ENCODE results near the gene ARHGAP36. TPM values are rescaled to one million over a fixed set of nuclear protein-coding genes. Genes with fewer than 3 reads are reported as not detected.

ARHGAP36 gene
- total RNA-seq, 4 donors from 2014 or later = not detected

DNA sequence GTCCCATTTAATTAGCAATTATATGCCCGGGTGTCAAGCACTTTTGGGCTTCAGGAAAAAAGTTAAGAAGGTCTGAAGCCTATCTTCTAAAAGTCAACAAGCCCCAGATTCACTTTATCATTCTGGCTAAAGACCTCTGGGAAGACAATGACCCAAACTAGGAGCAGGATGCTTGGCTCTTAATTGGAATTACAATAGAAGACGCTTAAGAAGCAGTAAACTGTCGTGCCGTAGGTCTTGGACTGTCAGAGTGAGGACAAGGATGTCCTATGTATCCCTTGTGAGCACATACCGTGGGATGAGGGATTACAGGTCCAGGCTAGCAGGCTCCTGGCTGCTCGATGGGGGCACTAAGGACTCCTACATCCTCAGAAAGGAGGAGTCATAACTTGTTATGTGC, 3.2 kb upstream of the ARHGAP36 start:
- intact Hi-C loops (cut with DNase I; ENCODE audit: low total_unique reads) = no loop called here

DNA sequence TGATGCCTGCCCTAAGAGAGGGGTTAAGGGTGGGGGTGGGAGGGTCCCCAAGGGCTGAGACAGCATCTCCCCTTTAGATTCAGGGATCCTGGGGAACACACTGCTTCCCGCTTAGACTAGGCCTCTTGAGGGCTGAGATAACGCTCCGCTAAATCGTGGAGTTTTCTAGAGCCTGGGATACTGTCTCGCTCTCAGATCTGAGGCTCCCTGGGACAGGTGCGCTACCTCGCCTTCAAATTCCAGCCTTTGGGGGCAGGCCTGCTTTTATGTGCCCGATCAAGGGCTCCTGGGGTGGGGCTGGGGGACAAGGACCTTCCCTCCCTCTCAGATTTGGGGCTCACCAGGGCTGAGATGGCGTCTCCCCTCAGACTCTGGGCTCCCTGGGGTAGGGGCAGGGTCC, 440 bp upstream of the ARHGAP36 start:
- DNase-seq (ENCODE audit: low spot score in 2 of 2) = no peak
- TF ChIP-seq POLR2A (IDR thresholded peaks at IDR 0.05) = no peak
- TF ChIP-seq, protein P1, sequence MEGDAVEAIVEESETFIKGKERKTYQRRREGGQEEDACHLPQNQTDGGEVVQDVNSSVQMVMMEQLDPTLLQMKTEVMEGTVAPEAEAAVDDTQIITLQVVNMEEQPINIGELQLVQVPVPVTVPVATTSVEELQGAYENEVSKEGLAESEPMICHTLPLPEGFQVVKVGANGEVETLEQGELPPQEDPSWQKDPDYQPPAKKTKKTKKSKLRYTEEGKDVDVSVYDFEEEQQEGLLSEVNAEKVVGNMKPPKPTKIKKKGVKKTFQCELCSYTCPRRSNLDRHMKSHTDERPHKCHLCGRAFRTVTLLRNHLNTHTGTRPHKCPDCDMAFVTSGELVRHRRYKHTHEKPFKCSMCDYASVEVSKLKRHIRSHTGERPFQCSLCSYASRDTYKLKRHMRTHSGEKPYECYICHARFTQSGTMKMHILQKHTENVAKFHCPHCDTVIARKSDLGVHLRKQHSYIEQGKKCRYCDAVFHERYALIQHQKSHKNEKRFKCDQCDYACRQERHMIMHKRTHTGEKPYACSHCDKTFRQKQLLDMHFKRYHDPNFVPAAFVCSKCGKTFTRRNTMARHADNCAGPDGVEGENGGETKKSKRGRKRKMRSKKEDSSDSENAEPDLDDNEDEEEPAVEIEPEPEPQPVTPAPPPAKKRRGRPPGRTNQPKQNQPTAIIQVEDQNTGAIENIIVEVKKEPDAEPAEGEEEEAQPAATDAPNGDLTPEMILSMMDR (IDR thresholded peaks at IDR 0.05) = no peak
- H3K4me3 ChIP-seq (ENCODE audit: low read depth, poor library complexity, severe bottlenecking) = no peak overlapping the region
- 31 to 50% methylated on average over 7 to 8 of the region's 9 CpGs for WGBS, 2 donors
- intact Hi-C loops (cut with DNase I; ENCODE audit: low total_unique reads) = no loop called here

More for the DNA sequence above, 3.2 kb upstream of the ARHGAP36 start:
- TF ChIP-seq POLR2A (IDR thresholded peaks at IDR 0.05) = no peak
- TF ChIP-seq, protein P1 (IDR thresholded peaks at IDR 0.05) = no peak
- no peak overlapping the region for H3K4me3 ChIP-seq (ENCODE audit: low read depth, poor library complexity, severe bottlenecking)
- WGBS, 2 donors = 36 to 44% methylated on average over 6 of the region's 6 CpGs
- no peak for DNase-seq (ENCODE audit: low spot score in 2 of 2)

DNA sequence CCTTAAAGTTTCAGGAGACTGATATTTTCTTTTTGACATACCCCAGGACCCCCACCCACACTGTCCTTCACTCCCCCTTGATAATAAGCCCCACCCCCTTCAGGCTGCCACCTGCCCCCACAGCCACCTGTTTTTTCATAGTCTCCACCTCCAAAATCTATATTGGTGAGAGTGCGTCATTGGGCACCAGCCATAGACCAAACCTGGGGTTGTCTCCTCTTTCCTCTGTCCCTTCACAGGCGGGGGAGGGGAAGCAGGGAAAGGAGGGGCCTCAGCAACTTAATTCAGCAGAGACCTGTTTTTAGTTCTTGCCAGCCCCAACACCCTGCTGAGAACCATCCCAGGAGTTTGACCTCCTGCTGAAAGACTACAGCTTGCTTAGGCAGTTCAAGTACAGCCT, 1.1 kb downstream of the ARHGAP36 start:
- TF ChIP-seq, protein P1 (IDR thresholded peaks at IDR 0.05) = no peak
- TF ChIP-seq POLR2A (IDR thresholded peaks at IDR 0.05) = no peak
- 56 to 80% methylated on average over 2 of the region's 2 CpGs for WGBS, 2 donors
- no peak overlapping the region for H3K4me3 ChIP-seq (ENCODE audit: low read depth, poor library complexity, severe bottlenecking)
- intact Hi-C loops (cut with DNase I; ENCODE audit: low total_unique reads) = no loop called here
- DNase-seq (ENCODE audit: low spot score in 2 of 2) = no peak

DNA sequence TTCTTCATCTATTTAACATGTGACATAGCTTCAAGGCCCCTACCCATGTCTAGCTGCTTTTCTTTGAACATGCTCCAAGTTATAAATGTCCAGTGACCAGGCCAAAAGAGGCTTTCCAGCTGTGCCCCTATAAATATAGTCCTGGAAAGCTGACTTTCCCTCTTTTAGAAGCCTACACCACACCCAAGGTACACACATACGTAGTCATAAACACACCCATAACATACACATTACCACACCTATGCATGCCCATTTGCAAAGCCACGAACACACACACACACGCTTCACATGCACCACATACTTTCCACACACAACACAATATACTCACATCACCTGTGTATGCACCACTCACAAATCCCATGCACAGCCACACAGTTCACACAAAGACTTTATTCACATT, 2.0 kb downstream of the ARHGAP36 start:
- WGBS, 2 donors = 82 to 86% methylated on average over 3 of the region's 3 CpGs
- intact Hi-C loops (cut with DNase I; ENCODE audit: low total_unique reads) = no loop called here
- TF ChIP-seq POLR2A (IDR thresholded peaks at IDR 0.05) = no peak
- TF ChIP-seq, protein P1 (IDR thresholded peaks at IDR 0.05) = no peak
- DNase-seq (ENCODE audit: low spot score in 2 of 2) = no peak
- H3K4me3 ChIP-seq (ENCODE audit: low read depth, poor library complexity, severe bottlenecking) = no peak overlapping the region

DNA sequence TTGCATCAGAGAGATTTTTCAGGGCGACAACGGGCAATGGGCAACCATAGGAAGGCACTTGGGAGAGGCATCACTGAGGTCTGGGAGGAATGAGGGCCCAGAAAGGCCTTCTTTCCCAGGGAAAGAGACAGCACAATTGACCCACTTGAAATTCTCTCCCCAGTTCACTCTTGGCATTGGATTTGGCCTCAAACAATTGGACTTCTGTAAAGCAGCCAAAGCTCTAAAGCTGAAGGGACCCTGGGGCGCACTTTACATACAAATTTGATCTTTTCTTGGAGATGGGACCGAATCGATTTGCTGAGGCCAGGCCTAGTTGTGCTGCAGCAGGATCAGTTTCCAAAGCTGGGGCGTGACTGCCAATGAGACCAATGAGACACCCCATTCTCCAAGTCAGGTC, 3.2 kb downstream of the ARHGAP36 start:
- no peak for DNase-seq (ENCODE audit: low spot score in 2 of 2)
- no peak overlapping the region for H3K4me3 ChIP-seq (ENCODE audit: low read depth, poor library complexity, severe bottlenecking)
- intact Hi-C loops (cut with DNase I; ENCODE audit: low total_unique reads) = no loop called here
- TF ChIP-seq, protein P1 (IDR thresholded peaks at IDR 0.05) = no peak
- TF ChIP-seq POLR2A (IDR thresholded peaks at IDR 0.05) = no peak
- WGBS, 2 donors = 80 to 88% methylated on average over 6 of the region's 6 CpGs

DNA sequence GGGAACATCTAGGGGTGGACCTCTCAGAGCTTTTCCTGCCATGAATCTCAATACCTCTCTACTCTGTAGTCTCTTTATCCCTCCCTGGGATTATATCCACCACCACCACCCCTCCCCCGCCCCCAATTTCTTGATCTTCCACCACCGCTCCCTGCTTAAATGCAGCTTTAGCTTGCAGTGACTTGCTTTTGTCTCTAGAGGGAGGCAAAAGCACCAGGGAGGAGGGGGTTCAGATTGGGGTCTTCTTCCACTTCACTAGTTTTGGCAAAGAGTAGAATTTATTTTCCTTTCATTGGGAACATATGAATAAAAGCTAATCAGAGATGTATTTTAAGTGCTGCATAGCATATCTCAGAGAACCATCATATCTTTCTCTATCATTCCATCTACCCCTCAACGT, 5.5 kb downstream of the ARHGAP36 start:
- H3K4me3 ChIP-seq (ENCODE audit: low read depth, poor library complexity, severe bottlenecking) = no peak overlapping the region
- intact Hi-C loops (cut with DNase I; ENCODE audit: low total_unique reads) = no loop called here
- 15 to 18% methylated on average over 3 of the region's 3 CpGs for WGBS, 2 donors
- DNase-seq (ENCODE audit: low spot score in 2 of 2) = no peak
- TF ChIP-seq, protein P1 (IDR thresholded peaks at IDR 0.05) = no peak
- no peak for TF ChIP-seq POLR2A (IDR thresholded peaks at IDR 0.05)
